Stimulated activated CD8-positive, alpha-beta memory T cell treated with anti-CD3 and anti-CD28 coated beads, Interleukin-2, amount 100 ng/mL, for 1 hour (primary cell): ENCODE measurements around the gene GRIK2.

ENCODE experiments used
- DNase-seq, 2 donors: peaks; one replicate each; pipeline ENCODE4 v3.0.0-alpha.2; 2020; ENCODE audit warnings: low read depth in 2 of 2

GRIK2 gene

GRCh38 chr6:101454106-101454676 lies 60.7 kb downstream of the GRIK2 start:
- DNase-seq: no peak

- DNase-seq: no peak
Measured at GRCh38 chr6:101458336-101458735, 64.8 kb downstream of the GRIK2 start.

GRCh38 chr6:101458826-101459225 lies 65.3 kb downstream of the GRIK2 start:
- DNase-seq: no peak

- DNase-seq: no peak
Measured at GRCh38 chr6:101462576-101462975, 69.1 kb downstream of the GRIK2 start.

- DNase-seq: no peak
Measured at GRCh38 chr6:101465863-101466262, 72.4 kb downstream of the GRIK2 start.

- DNase-seq: no peak
Measured at GRCh38 chr6:101477436-101477835, 83.9 kb downstream of the GRIK2 start.

- no peak for DNase-seq
Measured at GRCh38 chr6:101478891-101479290, 85.4 kb downstream of the GRIK2 start.

- DNase-seq: no peak
Measured at GRCh38 chr6:101482606-101483005, 89.1 kb downstream of the GRIK2 start.

- DNase-seq: no peak
Measured at GRCh38 chr6:101484781-101485180, 91.3 kb downstream of the GRIK2 start.

GRCh38 chr6:101486124-101486523 lies 92.6 kb downstream of the GRIK2 start:
- no peak for DNase-seq

- no peak for DNase-seq
Measured at GRCh38 chr6:101486726-101487125, 93.2 kb downstream of the GRIK2 start.

- DNase-seq: no peak
Measured at GRCh38 chr6:101489456-101489855, 95.9 kb downstream of the GRIK2 start.

- no peak for DNase-seq
Measured at GRCh38 chr6:101490857-101491256, 97.3 kb downstream of the GRIK2 start.

GRCh38 chr6:101502818-101503217 lies 109.3 kb downstream of the GRIK2 start:
- no peak for DNase-seq

- no peak for DNase-seq
Measured at GRCh38 chr6:101509536-101509935, 116.0 kb downstream of the GRIK2 start.

- DNase-seq: no peak
Measured at GRCh38 chr6:101513181-101513580, 119.7 kb downstream of the GRIK2 start.

- no peak for DNase-seq
Measured at GRCh38 chr6:101516578-101516977, 123.1 kb downstream of the GRIK2 start.

- DNase-seq: no peak
Measured at GRCh38 chr6:101517632-101518031, 124.1 kb downstream of the GRIK2 start.

- no peak for DNase-seq
Measured at GRCh38 chr6:101522254-101522653, 128.7 kb downstream of the GRIK2 start.

GRCh38 chr6:101527467-101527866 lies 134.0 kb downstream of the GRIK2 start:
- no peak for DNase-seq

GRCh38 chr6:101528801-101529200 lies 135.3 kb downstream of the GRIK2 start:
- DNase-seq: no peak

GRCh38 chr6:101531538-101531937 lies 138.0 kb downstream of the GRIK2 start:
- no peak for DNase-seq

GRCh38 chr6:101534386-101534785 lies 140.9 kb downstream of the GRIK2 start:
- DNase-seq: no peak

GRCh38 chr6:101534821-101535220 lies 141.3 kb downstream of the GRIK2 start:
- DNase-seq: no peak
